WTC11 (cell line): ENCODE results near the gene BOC. TPM values are rescaled to one million over a fixed set of nuclear protein-coding genes. Genes with fewer than 3 reads are reported as not detected.

Experiments
- ATF1 ChIP-seq: sonication (generic); formaldehyde crosslinking; IDR thresholded peaks from 2 replicates; pipeline ENCODE4 v1.8.1; 2023; ENCODE audit warnings: mild to moderate bottlenecking, moderate library complexity, missing genetic modification reagents
- E2F4 ChIP-seq: sonication (generic); formaldehyde crosslinking; IDR thresholded peaks from 2 replicates; pipeline ENCODE4 v1.8.1; 2022; ENCODE audit warnings: low read depth, mild to moderate bottlenecking, moderate library complexity, missing genetic modification reagents, borderline replicate concordance
- EMX1 ChIP-seq: fragments of 250-450 bp; sonication (Bioruptor Pico); IDR thresholded peaks from 2 replicates; pipeline ENCODE4 v1.8.0; 2021; ENCODE audit warnings: mild to moderate bottlenecking
- ERG ChIP-seq: fragments of 250-450 bp; sonication (Bioruptor Pico); IDR thresholded peaks from 2 replicates; pipeline ENCODE4 v1.8.0; 2021; ENCODE audit warnings: mild to moderate bottlenecking
- FOXK1 ChIP-seq: sonication (generic); formaldehyde crosslinking; IDR thresholded peaks from 2 replicates; pipeline ENCODE4 v1.8.0; 2022; ENCODE audit warnings: mild to moderate bottlenecking, moderate library complexity, missing genetic modification reagents
- FOXP4 ChIP-seq: sonication (generic); formaldehyde crosslinking; IDR thresholded peaks from 2 replicates; pipeline ENCODE4 v1.8.0; 2022; ENCODE audit warnings: mild to moderate bottlenecking, missing genetic modification reagents
- GABPB1 ChIP-seq: sonication (generic); formaldehyde crosslinking; IDR thresholded peaks from 2 replicates; pipeline ENCODE4 v1.8.1; 2023; ENCODE audit warnings: mild to moderate bottlenecking, missing genetic modification reagents
- GRHL2 ChIP-seq: fragments of 250-450 bp; sonication (Bioruptor Pico); IDR thresholded peaks from 2 replicates; pipeline ENCODE4 v1.8.0; 2022; ENCODE audit warnings: mild to moderate bottlenecking, moderate library complexity; ENCODE audit not compliant: insufficient replicate concordance, severe bottlenecking
- GTF2I ChIP-seq: fragments of 250-450 bp; sonication (Bioruptor Pico); conservative IDR thresholded peaks from 2 replicates; pipeline ENCODE4 v1.4.0; 2021; ENCODE audit warnings: mild to moderate bottlenecking
- MXD4 ChIP-seq: fragments of 250-450 bp; sonication (Bioruptor Pico); IDR thresholded peaks from 2 replicates; pipeline ENCODE4 v1.8.0; 2021; ENCODE audit warnings: mild to moderate bottlenecking, moderate library complexity, borderline replicate concordance
- OVOL2 ChIP-seq: fragments of 250-450 bp; sonication (Bioruptor Pico); IDR thresholded peaks from 2 replicates; pipeline ENCODE4 v1.9.0; 2021; ENCODE audit warnings: mild to moderate bottlenecking, borderline replicate concordance
- PRRX2 ChIP-seq: fragments of 250-450 bp; sonication (Bioruptor Pico); IDR thresholded peaks from 2 replicates; pipeline ENCODE4 v1.8.0; 2021; ENCODE audit warnings: mild to moderate bottlenecking
- SMAD4 ChIP-seq: sonication (generic); formaldehyde crosslinking; IDR thresholded peaks from 2 replicates; pipeline ENCODE4 v1.8.0; 2022; ENCODE audit warnings: mild to moderate bottlenecking, missing genetic modification reagents
- STAT6 ChIP-seq: sonication (generic); formaldehyde crosslinking; conservative IDR thresholded peaks from 2 replicates; pipeline ENCODE4 v1.8.1; 2023; ENCODE audit warnings: mild to moderate bottlenecking, low read depth, missing genetic modification reagents, moderate library complexity
- TEAD1 ChIP-seq: sonication (generic); formaldehyde crosslinking; IDR thresholded peaks from 2 replicates; pipeline ENCODE4 v1.8.0; 2022; ENCODE audit warnings: mild to moderate bottlenecking, missing genetic modification reagents
- TEAD4 ChIP-seq: sonication (generic); formaldehyde crosslinking; IDR thresholded peaks from 2 replicates; pipeline ENCODE4 v1.8.0; 2022; ENCODE audit warnings: mild to moderate bottlenecking, missing genetic modification reagents
- ZNF396 ChIP-seq: fragments of 250-450 bp; sonication (Bioruptor Pico); IDR thresholded peaks from 2 replicates; pipeline ENCODE4 v1.8.0; 2021; ENCODE audit warnings: mild to moderate bottlenecking, moderate library complexity, borderline replicate concordance
- ZNF425 ChIP-seq: fragments of 250-450 bp; sonication (Bioruptor Pico); conservative IDR thresholded peaks from 2 replicates; pipeline ENCODE4 v1.9.0; 2021; ENCODE audit warnings: mild to moderate bottlenecking
- total RNA-seq: library from RNA; stranded (reverse); gene quantifications from 3 replicates; pipeline ENCODE4 v1.2.3, GENCODE V29; 2021
- TF ChIP-seq, protein P1 (sequence below): sonication (generic); formaldehyde crosslinking; IDR thresholded peaks from 2 replicates; pipeline ENCODE4 v1.8.1; 2022; ENCODE audit warnings: mild to moderate bottlenecking, moderate library complexity, missing genetic modification reagents
- TF ChIP-seq, protein P2 (sequence below): fragments of 200-600 bp; IDR thresholded peaks from 2 replicates; pipeline ENCODE4 v1.8.0; 2022; ENCODE audit warnings: antibody characterized with exemption
- TF ChIP-seq, protein P3 (sequence below): sonication (generic); formaldehyde crosslinking; IDR thresholded peaks from 2 replicates; pipeline ENCODE4 v1.8.1; 2023; ENCODE audit warnings: mild to moderate bottlenecking, missing genetic modification reagents
- TF ChIP-seq, protein P4 (sequence below): sonication (generic); formaldehyde crosslinking; IDR thresholded peaks from 2 replicates; pipeline ENCODE4 v1.8.0; 2022; ENCODE audit warnings: mild to moderate bottlenecking, missing genetic modification reagents

Gene BOC
- total RNA-seq, 1 experiment from 2014 or later = 8.0 TPM

- TF ChIP-seq PRRX2 (no peak), ZNF425 (CRISPR knock-in tag) (no peak), GABPB1 (CRISPR knock-in tag) (no peak), TEAD4 (CRISPR knock-in tag) (no peak), FOXP4 (CRISPR knock-in tag) (no peak), E2F4 (CRISPR knock-in tag) (no peak), GRHL2 (CRISPR knock-in tag) (no peak), ATF1 (CRISPR knock-in tag) (no peak), STAT6 (CRISPR knock-in tag) (no peak), FOXK1 (CRISPR knock-in tag) (peak; percentile 50; the same call in 1 of the 2 replicates), TEAD1 (CRISPR knock-in tag) (no peak), EMX1 (no peak), ZNF396 (no peak), OVOL2 (no peak), SMAD4 (CRISPR knock-in tag) (0 out of 2 replicates have a peak, but pooled peaks have one; percentile 46), ERG (no peak), MXD4 (no peak), GTF2I (no peak)
- TF ChIP-seq, protein P1, sequence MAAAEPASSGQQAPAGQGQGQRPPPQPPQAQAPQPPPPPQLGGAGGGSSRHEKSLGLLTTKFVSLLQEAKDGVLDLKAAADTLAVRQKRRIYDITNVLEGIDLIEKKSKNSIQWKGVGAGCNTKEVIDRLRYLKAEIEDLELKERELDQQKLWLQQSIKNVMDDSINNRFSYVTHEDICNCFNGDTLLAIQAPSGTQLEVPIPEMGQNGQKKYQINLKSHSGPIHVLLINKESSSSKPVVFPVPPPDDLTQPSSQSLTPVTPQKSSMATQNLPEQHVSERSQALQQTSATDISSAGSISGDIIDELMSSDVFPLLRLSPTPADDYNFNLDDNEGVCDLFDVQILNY (CRISPR knock-in tag) = no peak
- TF ChIP-seq, protein P2, sequence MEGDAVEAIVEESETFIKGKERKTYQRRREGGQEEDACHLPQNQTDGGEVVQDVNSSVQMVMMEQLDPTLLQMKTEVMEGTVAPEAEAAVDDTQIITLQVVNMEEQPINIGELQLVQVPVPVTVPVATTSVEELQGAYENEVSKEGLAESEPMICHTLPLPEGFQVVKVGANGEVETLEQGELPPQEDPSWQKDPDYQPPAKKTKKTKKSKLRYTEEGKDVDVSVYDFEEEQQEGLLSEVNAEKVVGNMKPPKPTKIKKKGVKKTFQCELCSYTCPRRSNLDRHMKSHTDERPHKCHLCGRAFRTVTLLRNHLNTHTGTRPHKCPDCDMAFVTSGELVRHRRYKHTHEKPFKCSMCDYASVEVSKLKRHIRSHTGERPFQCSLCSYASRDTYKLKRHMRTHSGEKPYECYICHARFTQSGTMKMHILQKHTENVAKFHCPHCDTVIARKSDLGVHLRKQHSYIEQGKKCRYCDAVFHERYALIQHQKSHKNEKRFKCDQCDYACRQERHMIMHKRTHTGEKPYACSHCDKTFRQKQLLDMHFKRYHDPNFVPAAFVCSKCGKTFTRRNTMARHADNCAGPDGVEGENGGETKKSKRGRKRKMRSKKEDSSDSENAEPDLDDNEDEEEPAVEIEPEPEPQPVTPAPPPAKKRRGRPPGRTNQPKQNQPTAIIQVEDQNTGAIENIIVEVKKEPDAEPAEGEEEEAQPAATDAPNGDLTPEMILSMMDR = no peak
- TF ChIP-seq, protein P3, sequence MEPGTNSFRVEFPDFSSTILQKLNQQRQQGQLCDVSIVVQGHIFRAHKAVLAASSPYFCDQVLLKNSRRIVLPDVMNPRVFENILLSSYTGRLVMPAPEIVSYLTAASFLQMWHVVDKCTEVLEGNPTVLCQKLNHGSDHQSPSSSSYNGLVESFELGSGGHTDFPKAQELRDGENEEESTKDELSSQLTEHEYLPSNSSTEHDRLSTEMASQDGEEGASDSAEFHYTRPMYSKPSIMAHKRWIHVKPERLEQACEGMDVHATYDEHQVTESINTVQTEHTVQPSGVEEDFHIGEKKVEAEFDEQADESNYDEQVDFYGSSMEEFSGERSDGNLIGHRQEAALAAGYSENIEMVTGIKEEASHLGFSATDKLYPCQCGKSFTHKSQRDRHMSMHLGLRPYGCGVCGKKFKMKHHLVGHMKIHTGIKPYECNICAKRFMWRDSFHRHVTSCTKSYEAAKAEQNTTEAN = 0 out of 2 replicates have a peak, but pooled peaks have one; percentile 40
- TF ChIP-seq, protein P4, sequence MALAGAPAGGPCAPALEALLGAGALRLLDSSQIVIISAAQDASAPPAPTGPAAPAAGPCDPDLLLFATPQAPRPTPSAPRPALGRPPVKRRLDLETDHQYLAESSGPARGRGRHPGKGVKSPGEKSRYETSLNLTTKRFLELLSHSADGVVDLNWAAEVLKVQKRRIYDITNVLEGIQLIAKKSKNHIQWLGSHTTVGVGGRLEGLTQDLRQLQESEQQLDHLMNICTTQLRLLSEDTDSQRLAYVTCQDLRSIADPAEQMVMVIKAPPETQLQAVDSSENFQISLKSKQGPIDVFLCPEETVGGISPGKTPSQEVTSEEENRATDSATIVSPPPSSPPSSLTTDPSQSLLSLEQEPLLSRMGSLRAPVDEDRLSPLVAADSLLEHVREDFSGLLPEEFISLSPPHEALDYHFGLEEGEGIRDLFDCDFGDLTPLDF (CRISPR knock-in tag) = no peak
Measured at GRCh38 chr3:113211330-113212149, at the start of gene BOC (continued).
